ENCODE results near the gene PCDHA11.

PCDHA11 gene

GRCh38 chr5:140857177-140857986, 11.4 kb upstream of the PCDHA11 start:
- no peaks in the 10 kb centered on the region for H3K27me3 Mint-ChIP-seq (ENCODE audit: low read depth)
- H3K4me1 Mint-ChIP-seq = no peaks in the 10 kb centered on the region
- H3K36me3 Mint-ChIP-seq (ENCODE audit: low read depth) = peaks cover 89% of the 10 kb centered on the region
- TF ChIP-seq, protein P1, sequence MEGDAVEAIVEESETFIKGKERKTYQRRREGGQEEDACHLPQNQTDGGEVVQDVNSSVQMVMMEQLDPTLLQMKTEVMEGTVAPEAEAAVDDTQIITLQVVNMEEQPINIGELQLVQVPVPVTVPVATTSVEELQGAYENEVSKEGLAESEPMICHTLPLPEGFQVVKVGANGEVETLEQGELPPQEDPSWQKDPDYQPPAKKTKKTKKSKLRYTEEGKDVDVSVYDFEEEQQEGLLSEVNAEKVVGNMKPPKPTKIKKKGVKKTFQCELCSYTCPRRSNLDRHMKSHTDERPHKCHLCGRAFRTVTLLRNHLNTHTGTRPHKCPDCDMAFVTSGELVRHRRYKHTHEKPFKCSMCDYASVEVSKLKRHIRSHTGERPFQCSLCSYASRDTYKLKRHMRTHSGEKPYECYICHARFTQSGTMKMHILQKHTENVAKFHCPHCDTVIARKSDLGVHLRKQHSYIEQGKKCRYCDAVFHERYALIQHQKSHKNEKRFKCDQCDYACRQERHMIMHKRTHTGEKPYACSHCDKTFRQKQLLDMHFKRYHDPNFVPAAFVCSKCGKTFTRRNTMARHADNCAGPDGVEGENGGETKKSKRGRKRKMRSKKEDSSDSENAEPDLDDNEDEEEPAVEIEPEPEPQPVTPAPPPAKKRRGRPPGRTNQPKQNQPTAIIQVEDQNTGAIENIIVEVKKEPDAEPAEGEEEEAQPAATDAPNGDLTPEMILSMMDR (IDR thresholded peaks at IDR 0.05; ENCODE audit: unreplicated experiment in 3 of 3) = no peak
- H3K4me3 Mint-ChIP-seq = no peak overlapping the region
- peaks cover 70% of the 10 kb centered on the region for H3K9me3 Mint-ChIP-seq
- H3K27ac Mint-ChIP-seq = no peak overlapping the region

- Mint-ChIP-seq H3K27me3 (ENCODE audit: low read depth) (no peaks in the 10 kb centered on the region), H3K4me1 (no peaks in the 10 kb centered on the region)
- TF ChIP-seq, protein P1 (IDR thresholded peaks at IDR 0.05; ENCODE audit: unreplicated experiment in 3 of 3) = no peak
These were observed 10.8 kb upstream of the PCDHA11 start for GRCh38 chr5:140857987-140858240.

GRCh38 chr5:140862441-140863295, 6.1 kb upstream of the PCDHA11 start:
- no peaks in the 10 kb centered on the region for H3K27me3 Mint-ChIP-seq (ENCODE audit: low read depth)
- H3K27ac Mint-ChIP-seq = no peak overlapping the region
- no peaks in the 10 kb centered on the region for H3K4me1 Mint-ChIP-seq
- no peak overlapping the region for H3K4me3 Mint-ChIP-seq
- TF ChIP-seq, protein P1 (IDR thresholded peaks at IDR 0.05; ENCODE audit: unreplicated experiment in 3 of 3) = no peak
- peaks cover 83% of the 10 kb centered on the region for H3K36me3 Mint-ChIP-seq (ENCODE audit: low read depth)
- H3K9me3 Mint-ChIP-seq = peaks cover 57% of the 10 kb centered on the region

More at GRCh38 chr5:140857987-140858240, 10.8 kb upstream of the PCDHA11 start:
- H3K9me3 Mint-ChIP-seq = peaks cover 72% of the 10 kb centered on the region
- peaks cover 89% of the 10 kb centered on the region for H3K36me3 Mint-ChIP-seq (ENCODE audit: low read depth)
- H3K4me3 Mint-ChIP-seq = no peak overlapping the region
- no peak overlapping the region for H3K27ac Mint-ChIP-seq

DNA sequence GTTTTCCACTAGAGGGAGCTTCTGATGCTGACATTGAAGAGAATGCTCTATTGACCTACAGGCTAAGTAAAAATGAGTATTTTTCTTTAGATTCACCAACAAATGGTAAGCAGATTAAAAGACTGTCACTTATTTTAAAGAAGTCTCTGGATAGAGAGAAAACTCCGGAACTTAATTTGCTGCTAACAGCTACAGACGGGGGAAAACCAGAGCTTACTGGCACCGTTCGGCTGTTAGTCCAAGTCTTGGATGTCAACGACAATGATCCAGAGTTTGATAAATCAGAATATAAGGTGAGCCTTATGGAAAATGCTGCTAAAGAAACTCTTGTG, 764 bp downstream of the PCDHA11 start:
- Mint-ChIP-seq H3K36me3 (ENCODE audit: low read depth) (peaks cover 74% of the 10 kb centered on the region), H3K4me1 (no peaks in the 10 kb centered on the region), H3K9me3 (peaks cover 34% of the 10 kb centered on the region), H3K27ac (peak overlapping the region in 1 of 3 experiments; percentile 48), H3K4me3 (peak overlapping the region; percentile 85 to 92 (median 91)), H3K27me3 (ENCODE audit: low read depth) (no peaks in the 10 kb centered on the region)
- TF ChIP-seq, protein P1 (IDR thresholded peaks at IDR 0.05; ENCODE audit: unreplicated experiment in 3 of 3) = peak in 2 of 3 experiments; percentile 0 to 27

GRCh38 chr5:140870221-140871201, 1.8 kb downstream of the PCDHA11 start:
- Mint-ChIP-seq H3K36me3 (ENCODE audit: low read depth) (peaks cover 80% of the 10 kb centered on the region), H3K27me3 (ENCODE audit: low read depth) (no peaks in the 10 kb centered on the region), H3K4me1 (no peaks in the 10 kb centered on the region), H3K9me3 (peaks cover 38% of the 10 kb centered on the region), H3K4me3 (no peak overlapping the region), H3K27ac (no peak overlapping the region)
- TF ChIP-seq, protein P1 (IDR thresholded peaks at IDR 0.05; ENCODE audit: unreplicated experiment in 3 of 3) = no peak
